ENCODE data around the gene MORN1.
"Not testable (repeated sequence)": the region's sequence is repeated elsewhere in the genome, so short reads cannot be mapped to it uniquely, and the experiment has no call there.

DNA sequence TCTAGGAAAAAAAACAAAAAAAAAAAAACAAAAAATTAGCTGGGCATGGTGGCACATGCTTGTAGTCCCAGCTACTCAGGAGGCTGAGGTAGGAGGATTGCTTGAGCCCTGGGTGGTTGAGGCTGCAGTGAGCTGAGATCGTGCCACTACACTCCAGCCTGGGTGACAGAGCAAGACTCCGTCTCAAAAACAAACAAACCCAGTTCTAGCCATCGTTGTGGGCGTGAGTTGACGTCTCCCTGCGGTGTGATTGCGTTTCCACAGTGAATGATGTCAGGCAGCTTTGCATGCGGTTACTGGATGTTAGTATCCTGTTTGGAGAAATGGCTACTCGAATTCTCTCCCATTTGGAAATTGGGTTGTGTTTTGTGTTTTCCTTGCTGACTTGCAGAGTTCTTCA, 95.1 kb downstream of the MORN1 start:
- TF ChIP-seq, protein P1, sequence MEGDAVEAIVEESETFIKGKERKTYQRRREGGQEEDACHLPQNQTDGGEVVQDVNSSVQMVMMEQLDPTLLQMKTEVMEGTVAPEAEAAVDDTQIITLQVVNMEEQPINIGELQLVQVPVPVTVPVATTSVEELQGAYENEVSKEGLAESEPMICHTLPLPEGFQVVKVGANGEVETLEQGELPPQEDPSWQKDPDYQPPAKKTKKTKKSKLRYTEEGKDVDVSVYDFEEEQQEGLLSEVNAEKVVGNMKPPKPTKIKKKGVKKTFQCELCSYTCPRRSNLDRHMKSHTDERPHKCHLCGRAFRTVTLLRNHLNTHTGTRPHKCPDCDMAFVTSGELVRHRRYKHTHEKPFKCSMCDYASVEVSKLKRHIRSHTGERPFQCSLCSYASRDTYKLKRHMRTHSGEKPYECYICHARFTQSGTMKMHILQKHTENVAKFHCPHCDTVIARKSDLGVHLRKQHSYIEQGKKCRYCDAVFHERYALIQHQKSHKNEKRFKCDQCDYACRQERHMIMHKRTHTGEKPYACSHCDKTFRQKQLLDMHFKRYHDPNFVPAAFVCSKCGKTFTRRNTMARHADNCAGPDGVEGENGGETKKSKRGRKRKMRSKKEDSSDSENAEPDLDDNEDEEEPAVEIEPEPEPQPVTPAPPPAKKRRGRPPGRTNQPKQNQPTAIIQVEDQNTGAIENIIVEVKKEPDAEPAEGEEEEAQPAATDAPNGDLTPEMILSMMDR (IDR thresholded peaks at IDR 0.05; ENCODE audit: insufficient read depth, low read length): not testable (repeated sequence)
- not testable (repeated sequence) for TF ChIP-seq POLR2AphosphoS5 (IDR thresholded peaks at IDR 0.05; ENCODE audit: low read depth); REST (IDR thresholded peaks at IDR 0.05; ENCODE audit: insufficient replicate concordance, low read depth); GABPA (IDR thresholded peaks at IDR 0.05; ENCODE audit: low read depth); SPI1 (IDR thresholded peaks at IDR 0.05; ENCODE audit: borderline replicate concordance, low read depth)

All from HL-60 (cell line).